ENCODE measurements around the gene SLC31A1. TPM values are rescaled to one million over a fixed set of nuclear protein-coding genes. Genes with fewer than 3 reads are reported as not detected.

The SLC31A1 gene
- total and polyA plus RNA-seq, 2 experiments from 2014 or later, result 15.0 to 32.1 TPM

GRCh38 chr9:113266174-113266573 lies 44.8 kb downstream of the SLC31A1 start:
- Mint-ChIP-seq H3K4me3 (no peak overlapping the region), H3K9me3 (no peaks in the 10 kb centered on the region), H3K4me1 (no peaks in the 10 kb centered on the region), H3K36me3 (ENCODE audit: low read depth) (peaks cover 17% of the 10 kb centered on the region), H3K27me3 (ENCODE audit: insufficient read depth, low read depth, poor library complexity) (no peaks in the 10 kb centered on the region), H3K27ac (no peak overlapping the region)
- no peaks in the 10 kb centered on the region for H3K27me3 ChIP-seq (ENCODE audit: insufficient read depth)
- no peak overlapping the region for H2AFZ ChIP-seq
- H3K27ac ChIP-seq (ENCODE audit: low read depth), result no peak overlapping the region
- H3K4me1 ChIP-seq (ENCODE audit: insufficient read depth), result no peaks in the 10 kb centered on the region
- H3K4me2 ChIP-seq, result no peak overlapping the region
- no peaks in the 10 kb centered on the region for H4K20me1 ChIP-seq (replicated peaks; ENCODE audit: insufficient read depth)
- H3F3A ChIP-seq (replicated peaks; ENCODE audit: low read depth), result no peaks in the 10 kb centered on the region
- DNase-seq (ENCODE audit: low spot score), result no peak
- TF ChIP-seq REST (IDR thresholded peaks at IDR 0.05; ENCODE audit: unreplicated experiment), result no peak
- TF ChIP-seq ZNF331 (CRISPR knock-in tag; IDR thresholded peaks at IDR 0.05; ENCODE audit: low read depth), result no peak
- no peak for TF ChIP-seq EZH2phosphoT487 (IDR thresholded peaks at IDR 0.05; ENCODE audit: unreplicated experiment)
- TF ChIP-seq JUNB (IDR thresholded peaks at IDR 0.05; ENCODE audit: unreplicated experiment), result no peak
- no peak for TF ChIP-seq POLR2AphosphoS5 (IDR thresholded peaks at IDR 0.05; ENCODE audit: low read depth)
- TF ChIP-seq STAT1 (IDR thresholded peaks at IDR 0.05; ENCODE audit: unreplicated experiment), result no peak
- no peak for TF ChIP-seq ZNF114 (CRISPR knock-in tag; IDR thresholded peaks at IDR 0.05)
- TF ChIP-seq CTCF (conservative IDR thresholded peaks at IDR 0.05; ENCODE audit: low read depth in 2 of 2), result no peak
- no peak for TF ChIP-seq EZH2 (IDR thresholded peaks at IDR 0.05; ENCODE audit: low read depth, unreplicated experiment)
- TF ChIP-seq CREB1 (CRISPR knock-in tag; IDR thresholded peaks at IDR 0.05; ENCODE audit: low read depth), result no peak
- no peak for TF ChIP-seq ZNF462 (CRISPR knock-in tag; IDR thresholded peaks at IDR 0.05)
- no peak for TF ChIP-seq ETS1 (IDR thresholded peaks at IDR 0.05)
- no peak for TF ChIP-seq NANOG (IDR thresholded peaks at IDR 0.05; ENCODE audit: borderline replicate concordance)
- H3K9me2 ChIP-seq (ENCODE audit: insufficient read depth), result no peaks in the 10 kb centered on the region
- peaks cover 12% of the 10 kb centered on the region for H3K36me3 ChIP-seq (ENCODE audit: insufficient read depth)
- no peaks in the 10 kb centered on the region for H3K79me2 ChIP-seq (replicated peaks; ENCODE audit: insufficient read depth)
- no peak overlapping the region for H3K4me3 ChIP-seq
- ATAC-seq, result no peak

Data from GM23338 (cell line).